GM06990 (cell line): ENCODE data around the gene CELF1.

ENCODE experiments used
- DNase-seq: peaks from one replicate; pipeline ENCODE4 v3.0.0-alpha.2; 2011; ENCODE audit not compliant: insufficient read length; ENCODE audit errors: extremely low read depth
- H3K27me3 ChIP-seq: replicated peaks from 2 replicates; pipeline ENCODE4 v1.6.0; 2011; ENCODE audit warnings: low read length; ENCODE audit not compliant: control insufficient read depth, insufficient read depth
- H3K36me3 ChIP-seq: 2 replicates; pipeline ENCODE4 v1.5.1; 2011; ENCODE audit warnings: low read length; ENCODE audit not compliant: control insufficient read depth, insufficient read depth
- H3K4me3 ChIP-seq: replicated peaks from 2 replicates; pipeline ENCODE4 v1.5.1; 2011; ENCODE audit warnings: low read depth, mild to moderate bottlenecking, control low read depth, low read length
- TF ChIP-seq, protein P1 (sequence below): IDR thresholded peaks from 2 replicates; pipeline ENCODE4 v1.5.1; 2011; ENCODE audit warnings: low read length, control low read depth, mild to moderate bottlenecking, inconsistent platforms; ENCODE audit not compliant: insufficient read depth, poor library complexity, severe bottlenecking

Gene CELF1

GRCh38 chr11:47495011-47495855 lies 57.7 kb downstream of the CELF1 start:
- Histone ChIP-seq H3K27me3 (no peaks in the 10 kb centered on the region), H3K4me3 (no peak overlapping the region), H3K36me3 (peaks cover 1% of the 10 kb centered on the region)
- TF ChIP-seq, protein P1, sequence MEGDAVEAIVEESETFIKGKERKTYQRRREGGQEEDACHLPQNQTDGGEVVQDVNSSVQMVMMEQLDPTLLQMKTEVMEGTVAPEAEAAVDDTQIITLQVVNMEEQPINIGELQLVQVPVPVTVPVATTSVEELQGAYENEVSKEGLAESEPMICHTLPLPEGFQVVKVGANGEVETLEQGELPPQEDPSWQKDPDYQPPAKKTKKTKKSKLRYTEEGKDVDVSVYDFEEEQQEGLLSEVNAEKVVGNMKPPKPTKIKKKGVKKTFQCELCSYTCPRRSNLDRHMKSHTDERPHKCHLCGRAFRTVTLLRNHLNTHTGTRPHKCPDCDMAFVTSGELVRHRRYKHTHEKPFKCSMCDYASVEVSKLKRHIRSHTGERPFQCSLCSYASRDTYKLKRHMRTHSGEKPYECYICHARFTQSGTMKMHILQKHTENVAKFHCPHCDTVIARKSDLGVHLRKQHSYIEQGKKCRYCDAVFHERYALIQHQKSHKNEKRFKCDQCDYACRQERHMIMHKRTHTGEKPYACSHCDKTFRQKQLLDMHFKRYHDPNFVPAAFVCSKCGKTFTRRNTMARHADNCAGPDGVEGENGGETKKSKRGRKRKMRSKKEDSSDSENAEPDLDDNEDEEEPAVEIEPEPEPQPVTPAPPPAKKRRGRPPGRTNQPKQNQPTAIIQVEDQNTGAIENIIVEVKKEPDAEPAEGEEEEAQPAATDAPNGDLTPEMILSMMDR = no peak
- no peak for DNase-seq

DNA sequence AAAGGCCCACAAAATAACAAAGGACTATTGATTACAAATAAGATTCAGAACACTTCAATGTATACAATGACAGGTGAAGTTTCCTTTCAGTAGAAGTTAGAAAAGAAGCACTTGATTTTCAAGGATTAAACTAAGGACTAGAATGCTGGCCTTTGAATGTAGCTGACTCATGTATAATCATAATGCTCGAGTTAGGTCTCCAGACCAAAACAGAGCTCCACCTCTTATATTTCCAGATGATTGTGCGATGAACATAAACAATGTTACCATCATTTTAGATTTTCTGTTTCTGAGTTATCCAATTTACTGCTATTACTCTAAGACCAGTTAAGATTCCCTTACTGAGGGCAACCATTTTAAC lies 63.6 kb downstream of the CELF1 start:
- no peak overlapping the region for H3K4me3 ChIP-seq
- H3K36me3 ChIP-seq = peaks cover 6% of the 10 kb centered on the region
- DNase-seq = no peak
- TF ChIP-seq, protein P1 = no peak
- H3K27me3 ChIP-seq = no peaks in the 10 kb centered on the region

DNA sequence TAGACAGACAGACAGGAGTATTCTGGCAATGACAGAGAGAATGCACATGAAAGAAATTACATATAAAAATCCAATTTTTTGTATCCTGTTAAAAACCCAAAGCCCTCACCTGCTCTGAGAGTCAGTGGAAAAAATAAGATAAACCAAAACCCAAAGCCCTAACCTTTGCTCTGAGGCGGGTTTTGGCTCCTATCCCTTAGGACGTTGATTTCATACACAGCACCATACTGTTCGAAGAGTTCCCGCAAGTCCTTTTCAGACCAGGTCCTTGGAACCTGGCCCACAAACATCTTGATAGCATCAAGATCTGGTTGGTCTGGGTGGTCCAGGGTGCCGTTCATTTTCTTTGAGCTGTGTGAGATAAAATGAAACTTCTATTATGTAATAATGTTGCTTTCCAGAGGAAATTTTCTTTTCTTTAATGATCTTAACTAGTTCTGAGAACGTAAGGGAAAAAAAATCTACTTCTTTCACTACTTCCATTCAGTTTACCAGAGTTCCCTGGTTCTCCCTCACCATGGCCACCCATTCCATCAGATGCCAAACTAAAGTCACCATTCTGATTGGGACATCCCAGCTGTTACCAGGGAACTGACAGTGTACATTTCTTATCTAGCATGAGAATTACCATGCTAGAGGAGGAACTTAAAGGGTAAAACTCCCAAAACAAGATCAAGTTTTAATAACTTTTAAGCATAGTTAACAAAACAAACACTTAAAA lies 64.1 kb downstream of the CELF1 start:
- H3K36me3 ChIP-seq = peaks cover 10% of the 10 kb centered on the region
- H3K4me3 ChIP-seq = no peak overlapping the region

GRCh38 chr11:47488111-47488510 lies 64.8 kb downstream of the CELF1 start:
- peaks cover 11% of the 10 kb centered on the region for H3K36me3 ChIP-seq
- no peak for DNase-seq
- no peak overlapping the region for H3K4me3 ChIP-seq
- no peaks in the 10 kb centered on the region for H3K27me3 ChIP-seq
- TF ChIP-seq, protein P1 = no peak

More for the DNA sequence above, 64.1 kb downstream of the CELF1 start:
- no peaks in the 10 kb centered on the region for H3K27me3 ChIP-seq
- TF ChIP-seq, protein P1 = no peak
- no peak for DNase-seq

GRCh38 chr11:47487421-47487820 lies 65.5 kb downstream of the CELF1 start:
- no peak for DNase-seq
- H3K27me3 ChIP-seq = no peaks in the 10 kb centered on the region
- H3K36me3 ChIP-seq = peaks cover 13% of the 10 kb centered on the region
- no peak overlapping the region for H3K4me3 ChIP-seq
- TF ChIP-seq, protein P1 = no peak
